IMR-90 (cell line): ENCODE measurements around the gene UNK. TPM values are rescaled to one million over a fixed set of nuclear protein-coding genes. Genes with fewer than 3 reads are reported as not detected.

Experiments used
- ATAC-seq: fragments of 200-7000 bp; cut with Tn5 transposase; 2 replicates; pipeline ENCODE4 v1.9.1; 2020; ENCODE audit warnings: low read depth, mild to moderate bottlenecking, moderate library complexity
- BruUV-seq: library from RNA; stranded (reverse); fragments of 400-500 nt; replicated peaks from 2 replicates; lab custom pipeline; 2021; lab: Mats Ljungman, UMichigan
- CTCF ChIA-PET: fragments of 300-600 bp; formaldehyde crosslinking; extraction: SDS; loops from one replicate; lab custom pipeline; 2021; ENCODE audit warnings: antibody characterized with exemption; lab: Yijun Ruan, JAX
- POLR2A ChIA-PET: fragments of 300-600 bp; sonication (Branson Sonifier 250); formaldehyde crosslinking; loops from one replicate; lab custom pipeline; 2022; ENCODE audit warnings: antibody characterized with exemption; ENCODE audit not compliant: unreplicated experiment; lab: Charles Lee
- DNase-seq: peaks from one replicate; pipeline ENCODE4 v3.0.0; 2013
- H2AFZ ChIP-seq: replicated peaks from 2 replicates; pipeline ENCODE3; 2013; ENCODE audit warnings: low read length, mild to moderate bottlenecking; ENCODE audit not compliant: poor library complexity
- H2AK5ac ChIP-seq: 2 replicates; pipeline ENCODE4 v1.6.1; 2013; ENCODE audit warnings: low read depth, low read length, inconsistent platforms
- H2AK9ac ChIP-seq: replicated peaks from 2 replicates; pipeline ENCODE3; 2013; ENCODE audit warnings: mild to moderate bottlenecking, low read depth, low read length, moderate library complexity; ENCODE audit not compliant: poor library complexity
- H2BK120ac ChIP-seq: 2 replicates; pipeline ENCODE4 v1.6.1; 2013; ENCODE audit warnings: low read depth, low read length, inconsistent platforms
- H2BK15ac ChIP-seq: 3 replicates; pipeline ENCODE4 v1.6.1; 2013; ENCODE audit warnings: low read depth, low read length, inconsistent platforms
- H2BK20ac ChIP-seq: 2 replicates; pipeline ENCODE4 v1.6.1; 2013; ENCODE audit warnings: low read depth, mild to moderate bottlenecking, inconsistent platforms, low read length, moderate library complexity
- H2BK5ac ChIP-seq: 2 replicates; pipeline ENCODE4 v1.6.1; 2013; ENCODE audit warnings: mild to moderate bottlenecking, low read depth, low read length, inconsistent platforms; ENCODE audit not compliant: poor library complexity, severe bottlenecking
- H3K14ac ChIP-seq: replicated peaks from 2 replicates; pipeline ENCODE4 v1.6.1; 2013; ENCODE audit warnings: low read depth, low read length, inconsistent platforms
- H3K18ac ChIP-seq: 2 replicates; pipeline ENCODE4 v1.6.1; 2013; ENCODE audit warnings: low read depth, low read length, control low read depth
- H3K23ac ChIP-seq: 2 replicates; pipeline ENCODE4 v1.6.1; 2013; ENCODE audit warnings: low read depth, low read length, inconsistent platforms
- H3K27ac ChIP-seq: 2 replicates; pipeline ENCODE4 v1.5.1; 2013; ENCODE audit warnings: mild to moderate bottlenecking, control low read depth, low read length; ENCODE audit not compliant: insufficient read depth
- H3K27me3 ChIP-seq: 2 replicates; pipeline ENCODE4 v1.6.1; 2013; ENCODE audit warnings: low read length; ENCODE audit not compliant: control insufficient read depth, insufficient read depth
- H3K36me3 ChIP-seq: 2 replicates; pipeline ENCODE4 v1.6.1; 2013; ENCODE audit warnings: low read length, mixed read lengths; ENCODE audit not compliant: control insufficient read depth, insufficient read depth
- H3K4ac ChIP-seq: 2 replicates; pipeline ENCODE4 v1.6.1; 2013; ENCODE audit warnings: low read depth, low read length, inconsistent platforms
- H3K4me1 ChIP-seq: 2 replicates; pipeline ENCODE4 v1.6.1; 2013; ENCODE audit warnings: low read length, mixed read lengths; ENCODE audit not compliant: control insufficient read depth, insufficient read depth
- H3K4me2 ChIP-seq: 2 replicates; pipeline ENCODE4 v1.6.1; 2013; ENCODE audit warnings: low read depth, mild to moderate bottlenecking, control low read depth, low read length, moderate library complexity
- H3K4me3 ChIP-seq: 2 replicates; pipeline ENCODE4 v1.5.1; 2013; ENCODE audit warnings: low read depth, mild to moderate bottlenecking, control low read depth, low read length, moderate library complexity; ENCODE audit not compliant: insufficient read depth
- H3K56ac ChIP-seq: 2 replicates; pipeline ENCODE4 v1.6.1; 2013; ENCODE audit warnings: low read length, inconsistent platforms; ENCODE audit not compliant: insufficient read depth; ENCODE audit errors: extremely low read depth
- H3K79me1 ChIP-seq, 2 experiments: 2 replicates each; pipeline ENCODE4 v1.6.1; 2013; ENCODE audit warnings: low read length in 2 of 2, inconsistent platforms in 1 of 2, low read depth in 1 of 2
- H3K9ac ChIP-seq: 2 replicates; pipeline ENCODE4 v1.6.1; 2013; ENCODE audit warnings: low read depth, low read length, control low read depth
- H3K9me1 ChIP-seq: 2 replicates; pipeline ENCODE4 v1.6.1; 2013; ENCODE audit warnings: low read length, inconsistent platforms; ENCODE audit not compliant: insufficient read depth
- H3K9me3 ChIP-seq: 2 replicates; pipeline ENCODE4 v1.6.1; 2013; ENCODE audit warnings: low read length; ENCODE audit not compliant: control insufficient read depth, insufficient read depth
- H4K20me1 ChIP-seq: 2 replicates; pipeline ENCODE4 v1.6.1; 2013; ENCODE audit warnings: low read length, inconsistent platforms; ENCODE audit not compliant: insufficient read depth
- H4K5ac ChIP-seq: 2 replicates; pipeline ENCODE4 v1.6.1; 2013; ENCODE audit warnings: mild to moderate bottlenecking, low read depth, low read length, control low read depth
- H4K8ac ChIP-seq, 2 experiments: 2 replicates each; pipeline ENCODE4 v1.6.1; 2013; ENCODE audit warnings: low read depth in 2 of 2, low read length in 2 of 2, control low read depth in 1 of 2, inconsistent platforms in 1 of 2
- H4K91ac ChIP-seq: 2 replicates; pipeline ENCODE4 v1.6.1; 2013; ENCODE audit warnings: low read depth, low read length, inconsistent platforms; ENCODE audit not compliant: insufficient read depth
- CEBPB ChIP-seq: IDR thresholded peaks from 2 replicates; pipeline ENCODE4 v1.6.1; 2012; ENCODE audit warnings: low read depth, low read length, improper control_type of control experiment
- CHD1 ChIP-seq: IDR thresholded peaks from 2 replicates; pipeline ENCODE4 v1.6.1; 2012; ENCODE audit warnings: low read depth, low read length, improper control_type of control experiment
- ELK1 ChIP-seq: fragments of 150-350 bp; IDR thresholded peaks from 2 replicates; pipeline ENCODE4 v1.6.1; 2016; ENCODE audit warnings: low read depth, mild to moderate bottlenecking, low read length, moderate library complexity, borderline replicate concordance
- MAFK ChIP-seq: IDR thresholded peaks from 2 replicates; pipeline ENCODE4 v1.6.1; 2012; ENCODE audit warnings: low read depth, low read length, improper control_type of control experiment
- MAZ ChIP-seq: IDR thresholded peaks from 2 replicates; pipeline ENCODE4 v1.6.1; 2012; ENCODE audit warnings: low read depth, mild to moderate bottlenecking, low read length, improper control_type of control experiment, moderate library complexity, borderline replicate concordance
- MXI1 ChIP-seq: IDR thresholded peaks from 2 replicates; pipeline ENCODE4 v1.6.1; 2012; ENCODE audit warnings: low read depth, mild to moderate bottlenecking, low read length, moderate library complexity, borderline replicate concordance
- NFE2L2 ChIP-seq: fragments of 150-350 bp; IDR thresholded peaks from 2 replicates; pipeline ENCODE4 v1.6.1; 2016; ENCODE audit warnings: low read depth, mild to moderate bottlenecking, low read length
- POLR2A ChIP-seq: IDR thresholded peaks from 2 replicates; pipeline ENCODE4 v1.6.1; 2012; ENCODE audit warnings: mild to moderate bottlenecking, low read depth, low read length
- RAD21 ChIP-seq: IDR thresholded peaks from 2 replicates; pipeline ENCODE4 v1.6.1; 2012; ENCODE audit warnings: low read length, improper control_type of control experiment
- RCOR1 ChIP-seq: IDR thresholded peaks from 2 replicates; pipeline ENCODE4 v1.6.1; 2012; ENCODE audit warnings: mild to moderate bottlenecking, low read length, improper control_type of control experiment; ENCODE audit not compliant: insufficient replicate concordance
- RFX5 ChIP-seq: IDR thresholded peaks from 2 replicates; pipeline ENCODE4 v1.8.0; 2012; ENCODE audit warnings: low read depth, mild to moderate bottlenecking, low read length, moderate library complexity
- SMC3 ChIP-seq: fragments of 150-350 bp; IDR thresholded peaks from 2 replicates; pipeline ENCODE4 v1.6.1; 2016; ENCODE audit warnings: low read depth, mild to moderate bottlenecking, antibody characterized with exemption, low read length, moderate library complexity
- USF2 ChIP-seq: fragments of 150-350 bp; IDR thresholded peaks from 2 replicates; pipeline ENCODE4 v1.6.1; 2017; ENCODE audit warnings: mild to moderate bottlenecking, antibody characterized with exemption, low read length, low read depth
- WGBS, 2 experiments: methylation state at CpG; one replicate each; pipeline versions ENCODE4 v1.1.5 to v1.1.7; 2013; ENCODE audit warnings: missing lambda C conversion rate in 2 of 2; ENCODE audit not compliant: insufficient read length in 1 of 2; ENCODE audit errors: extremely low coverage in 2 of 2; 5-methylcytosine and 5-hydroxymethylcytosine counted together
- dilution Hi-C: fragments of 300-500 bp; cut with HindIII; formaldehyde crosslinking; loops from one replicate; pipeline ENCODE4 v1.14.3; 2018; ENCODE audit warnings: low sequenced_read_pairs; ENCODE audit not compliant: unreplicated experiment
- in situ Hi-C: fragments of 300-500 bp; cut with MboI; formaldehyde crosslinking; loops from 3 replicates; pipeline ENCODE4 v1.14.3; 2019; ENCODE audit warnings: low sequenced_read_pairs, inconsistent platforms, mixed read lengths
- intact Hi-C: fragments of 100-400 bp; cut with micrococcal nuclease; formaldehyde crosslinking; loops from 2 replicates; pipeline ENCODE4 v1.10.0; 2022
- polyA plus RNA-seq, 3 experiments: library from polyadenylated mRNA; depleted of rRNA; stranded (reverse); fragments of >200 nt; gene quantifications; 2 replicates each; pipeline ENCODE4 v1.2.3, GENCODE V29; 2012; ENCODE audit warnings: low replicate concordance in 1 of 3
- total RNA-seq: library from RNA; depleted of rRNA; stranded (reverse); fragments of >200 nt; gene quantifications from 2 replicates; pipeline ENCODE4 v1.2.3, GENCODE V29; 2012

Gene UNK
- total and polyA plus RNA-seq, 2 of the 4 experiments (the other 2 are of a cell fraction) = 15.4 to 17.3 TPM

- no peak overlapping the region for H2BK20ac ChIP-seq
- peaks cover 5 to 18% of the 10 kb centered on the region in 2 experiments; a peak in 3 of 4 replicates for H3K79me1 ChIP-seq
- H3K27ac ChIP-seq = no peak overlapping the region
- peaks cover 7% of the 10 kb centered on the region for H3K4me1 ChIP-seq
- H4K91ac ChIP-seq = no peak overlapping the region
- H3K36me3 ChIP-seq = peaks cover 76% of the 10 kb centered on the region
- H4K5ac ChIP-seq = no peak overlapping the region
- no peaks in the 10 kb centered on the region for H4K20me1 ChIP-seq
- no peak overlapping the region for H3K14ac ChIP-seq
- no peak overlapping the region for H4K8ac ChIP-seq
- no peak overlapping the region for H3K4me3 ChIP-seq
- in situ Hi-C loops = no loop called here
- H2AK5ac ChIP-seq = no peak overlapping the region
- POLR2A ChIA-PET = no interaction called here
- no peak overlapping the region for H3K23ac ChIP-seq
- TF ChIP-seq CEBPB (no peak), RFX5 (no peak), RCOR1 (no peak), RAD21 (no peak), MAZ (no peak), NFE2L2 (no peak), POLR2A (no peak), CHD1 (no peak), MXI1 (no peak), MAFK (no peak), USF2 (no peak), SMC3 (no peak), ELK1 (no peak)
- no peak overlapping the region for H3K56ac ChIP-seq
- H2BK15ac ChIP-seq = no peak overlapping the region
- ATAC-seq (no peak), DNase-seq (no peak)
- no CpG with 5 or more reads among the region's 7 CpGs for WGBS, 2 experiments
- H3K18ac ChIP-seq = no peak overlapping the region
- no TSS peak for BruUV-seq
- dilution Hi-C loops = no loop called here
- no peak overlapping the region for H3K4me2 ChIP-seq
- H3K9me1 ChIP-seq = peaks cover 11% of the 10 kb centered on the region; the same call in 1 of the 2 replicates
- no peak overlapping the region for H2BK5ac ChIP-seq
- CTCF ChIA-PET = no interaction called here
- H2AK9ac ChIP-seq = peak overlapping the region; percentile 87
- H3K27me3 ChIP-seq = no peaks in the 10 kb centered on the region
- H2AFZ ChIP-seq = no peak overlapping the region
- H3K9me3 ChIP-seq = no peaks in the 10 kb centered on the region
- intact Hi-C loops = no loop called here
- no peak overlapping the region for H3K9ac ChIP-seq
- H2BK120ac ChIP-seq = no peak overlapping the region
- H3K4ac ChIP-seq = no peak overlapping the region
Measured at GRCh38 chr17:75819116-75819515, 34.5 kb downstream of the UNK start.
